Measurements from ENCODE around the gene PTPN9. TPM values are rescaled to one million over a fixed set of nuclear protein-coding genes. Genes with fewer than 3 reads are reported as not detected.
"Not testable (repeated sequence)": the region's sequence is repeated elsewhere in the genome, so short reads cannot be mapped to it uniquely, and the experiment has no call there.

The PTPN9 gene
- total and polyA plus RNA-seq, 4 donors, result 32.4 to 44.0 (median 39.3) TPM

DNA sequence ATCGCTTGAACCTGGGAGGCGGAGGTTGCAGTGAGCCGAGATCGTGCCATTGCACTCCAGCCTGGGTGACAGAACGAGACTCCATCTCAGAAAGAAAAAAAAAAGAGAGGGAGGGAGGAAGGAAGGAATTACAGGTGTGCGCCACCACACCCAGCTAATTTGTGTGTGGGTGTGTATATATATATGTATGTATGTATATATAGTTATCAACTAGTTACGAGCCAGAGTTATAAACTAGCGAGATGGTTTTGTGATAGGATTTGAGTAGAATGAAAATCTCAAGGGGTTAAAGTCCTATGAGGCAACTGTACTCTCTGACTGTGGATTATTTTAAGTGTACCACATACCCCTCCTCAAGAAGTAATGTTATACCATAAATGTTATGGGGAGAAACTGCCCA, 76.8 kb downstream of the PTPN9 start:
- Histone ChIP-seq H3K9me3 (ENCODE audit: control insufficient read depth, insufficient read depth, low read length) (no peaks in the 10 kb centered on the region), H3K36me3 (ENCODE audit: control insufficient read depth, insufficient read depth, low read length) (peaks cover 43% of the 10 kb centered on the region), H3K27ac (ENCODE audit: low read depth, low read length) (no peak overlapping the region), H3K4me3 (ENCODE audit: low read depth, low read length) (no peak overlapping the region), H3K4me1 (ENCODE audit: control insufficient read depth, insufficient read depth, low read length) (no peaks in the 10 kb centered on the region), H3K27me3 (ENCODE audit: control insufficient read depth, insufficient read depth, low read length) (no peaks in the 10 kb centered on the region)
- DNase-seq (ENCODE audit: low read depth in 4 of 6, low spot score in 6 of 6), result no peak
- WGBS (ENCODE audit: insufficient coverage), result 100% methylated on average over 4 of the region's 8 CpGs

DNA sequence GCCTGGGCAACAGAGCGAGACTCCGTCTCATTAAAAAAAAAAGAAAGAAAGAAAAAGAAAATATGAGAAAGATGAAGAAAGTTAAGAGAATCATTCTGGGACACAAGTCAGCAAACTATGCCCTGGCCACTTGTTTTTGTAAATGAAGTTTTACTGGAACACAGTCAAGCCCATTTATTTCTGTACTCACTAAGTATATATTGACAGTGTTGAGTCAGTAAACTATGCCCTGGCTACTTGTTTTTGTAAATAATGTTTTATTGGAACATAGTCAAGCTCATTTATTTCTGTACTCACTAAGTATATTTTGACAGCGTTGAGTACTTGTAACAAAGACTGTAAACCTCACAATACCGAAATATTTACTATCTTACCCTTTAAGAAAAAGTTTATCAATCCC, 85.4 kb downstream of the PTPN9 start:
- H3K4me3 ChIP-seq (ENCODE audit: low read depth, low read length), result no peak overlapping the region
- DNase-seq (ENCODE audit: low read depth in 4 of 6, low spot score in 6 of 6), result no peak
- 100% methylated on average over 2 of the region's 4 CpGs for WGBS (ENCODE audit: insufficient coverage)
- H3K4me1 ChIP-seq (ENCODE audit: control insufficient read depth, insufficient read depth, low read length), result no peaks in the 10 kb centered on the region
- H3K9me3 ChIP-seq (ENCODE audit: control insufficient read depth, insufficient read depth, low read length), result no peaks in the 10 kb centered on the region
- no peak overlapping the region for H3K27ac ChIP-seq (ENCODE audit: low read depth, low read length)
- peaks cover 40% of the 10 kb centered on the region for H3K36me3 ChIP-seq (ENCODE audit: control insufficient read depth, insufficient read depth, low read length)
- H3K27me3 ChIP-seq (ENCODE audit: control insufficient read depth, insufficient read depth, low read length), result no peaks in the 10 kb centered on the region

DNA sequence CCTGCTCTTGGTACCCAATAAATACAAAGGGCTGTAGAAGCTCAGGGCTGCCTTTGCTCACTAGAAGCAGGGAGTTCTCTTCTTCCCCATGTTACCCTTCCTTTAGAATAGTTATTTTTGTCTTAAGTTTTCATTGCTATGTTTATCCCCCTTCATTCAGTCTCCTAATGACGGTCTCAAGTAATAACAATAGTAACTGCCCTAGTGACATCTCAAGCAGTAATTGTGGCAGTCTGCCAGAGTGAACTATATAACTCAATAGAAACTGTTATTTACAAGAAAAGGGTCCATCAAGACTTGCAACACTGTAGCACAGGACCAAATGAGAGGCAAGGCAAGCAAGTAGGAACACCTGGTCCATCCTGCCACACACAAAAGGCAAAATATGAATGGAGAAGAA, 95.2 kb downstream of the PTPN9 start:
- WGBS (ENCODE audit: insufficient coverage), result no CpG with 5 or more reads among the region's 1 CpG
- Histone ChIP-seq H3K27ac (ENCODE audit: low read depth, low read length) (no peak overlapping the region), H3K36me3 (ENCODE audit: control insufficient read depth, insufficient read depth, low read length) (peaks cover 8% of the 10 kb centered on the region), H3K4me3 (ENCODE audit: low read depth, low read length) (no peak overlapping the region), H3K27me3 (ENCODE audit: control insufficient read depth, insufficient read depth, low read length) (no peaks in the 10 kb centered on the region), H3K4me1 (ENCODE audit: control insufficient read depth, insufficient read depth, low read length) (no peaks in the 10 kb centered on the region), H3K9me3 (ENCODE audit: control insufficient read depth, insufficient read depth, low read length) (no peaks in the 10 kb centered on the region)
- no peak for DNase-seq (ENCODE audit: low read depth in 4 of 6, low spot score in 6 of 6)

DNA sequence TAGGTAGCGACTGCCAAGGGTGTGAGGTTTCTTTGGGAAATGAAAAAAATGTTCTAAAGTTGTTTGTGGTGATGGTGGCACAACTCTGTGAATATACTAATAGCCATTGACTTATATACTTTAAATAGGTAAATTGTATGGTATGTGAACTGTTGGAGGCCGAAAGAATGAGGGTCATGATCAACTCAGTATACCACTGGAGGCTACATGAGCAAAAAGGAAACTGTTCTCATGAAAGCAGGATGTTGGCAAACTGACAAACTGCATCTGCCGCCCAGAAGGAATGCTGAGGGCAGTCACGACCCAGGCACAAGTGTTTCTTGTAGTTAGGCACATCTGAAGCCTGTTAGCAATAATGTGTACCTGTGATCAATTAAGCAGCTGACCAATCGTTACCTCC, 95.6 kb downstream of the PTPN9 start:
- not testable (repeated sequence) for H3K9me3 ChIP-seq (ENCODE audit: control insufficient read depth, insufficient read depth, low read length); H3K36me3 ChIP-seq (ENCODE audit: control insufficient read depth, insufficient read depth, low read length); H3K4me3 ChIP-seq (ENCODE audit: low read depth, low read length); H3K27ac ChIP-seq (ENCODE audit: low read depth, low read length); H3K27me3 ChIP-seq (ENCODE audit: control insufficient read depth, insufficient read depth, low read length); DNase-seq (ENCODE audit: low read depth in 4 of 6, low spot score in 6 of 6); H3K4me1 ChIP-seq (ENCODE audit: control insufficient read depth, insufficient read depth, low read length)
- 100% methylated on average over 1 of the region's 5 CpGs for WGBS (ENCODE audit: insufficient coverage)

DNA sequence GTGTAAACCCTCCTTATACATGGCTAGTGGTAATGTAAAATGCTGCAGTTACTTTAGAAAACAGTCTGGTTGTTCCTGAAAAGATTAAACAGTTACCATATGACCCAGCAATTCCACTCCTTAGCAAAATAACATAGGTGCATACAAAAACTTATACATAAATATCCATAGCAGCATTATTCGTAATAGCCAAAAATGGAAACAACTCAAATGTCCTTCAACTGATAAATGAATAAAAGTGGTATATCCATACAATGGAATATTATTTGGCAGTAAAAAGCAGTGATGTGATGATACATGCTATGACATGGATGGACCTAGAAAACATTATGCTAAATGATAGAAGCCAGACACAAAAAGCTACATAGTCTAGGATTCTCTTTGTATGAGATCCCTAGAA, 96.0 kb downstream of the PTPN9 start:
- H3K4me1 ChIP-seq (ENCODE audit: control insufficient read depth, insufficient read depth, low read length), result no peaks in the 10 kb centered on the region
- WGBS (ENCODE audit: insufficient coverage), result no CpG with 5 or more reads among the region's 1 CpG
- DNase-seq (ENCODE audit: low read depth in 4 of 6, low spot score in 6 of 6), result no peak
- H3K27ac ChIP-seq (ENCODE audit: low read depth, low read length), result no peak overlapping the region
- no peaks in the 10 kb centered on the region for H3K9me3 ChIP-seq (ENCODE audit: control insufficient read depth, insufficient read depth, low read length)
- no peak overlapping the region for H3K4me3 ChIP-seq (ENCODE audit: low read depth, low read length)
- H3K27me3 ChIP-seq (ENCODE audit: control insufficient read depth, insufficient read depth, low read length), result no peaks in the 10 kb centered on the region
- H3K36me3 ChIP-seq (ENCODE audit: control insufficient read depth, insufficient read depth, low read length), result peaks cover 2% of the 10 kb centered on the region

DNA sequence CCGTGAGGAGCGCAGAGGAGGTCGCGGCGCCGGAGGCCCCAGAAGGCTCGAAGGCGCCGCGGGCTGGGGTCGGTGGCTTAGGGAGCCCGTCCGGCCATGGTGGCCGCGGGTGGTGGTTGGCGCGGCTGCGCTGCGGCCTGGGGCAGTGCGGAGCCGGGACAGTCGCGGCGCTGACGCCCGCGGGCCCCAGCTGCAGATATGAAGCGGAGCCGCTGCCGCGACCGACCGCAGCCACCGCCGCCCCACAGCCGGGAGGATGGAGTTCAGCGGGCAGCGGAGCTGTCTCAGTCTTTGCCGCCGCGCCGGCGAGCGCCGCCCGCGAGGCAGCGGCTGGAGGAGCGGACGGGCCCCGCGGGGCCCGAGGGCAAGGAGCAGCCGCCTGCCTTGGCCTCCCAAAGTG, 98.7 kb downstream of the PTPN9 start:
- not testable (repeated sequence) for H3K27ac ChIP-seq (ENCODE audit: low read depth, low read length); DNase-seq (ENCODE audit: low read depth in 4 of 6, low spot score in 6 of 6); H3K4me1 ChIP-seq (ENCODE audit: control insufficient read depth, insufficient read depth, low read length); H3K4me3 ChIP-seq (ENCODE audit: low read depth, low read length); H3K27me3 ChIP-seq (ENCODE audit: control insufficient read depth, insufficient read depth, low read length); H3K9me3 ChIP-seq (ENCODE audit: control insufficient read depth, insufficient read depth, low read length); H3K36me3 ChIP-seq (ENCODE audit: control insufficient read depth, insufficient read depth, low read length)
- over 99% methylated on average over 22 of the region's 54 CpGs for WGBS (ENCODE audit: insufficient coverage)

DNA sequence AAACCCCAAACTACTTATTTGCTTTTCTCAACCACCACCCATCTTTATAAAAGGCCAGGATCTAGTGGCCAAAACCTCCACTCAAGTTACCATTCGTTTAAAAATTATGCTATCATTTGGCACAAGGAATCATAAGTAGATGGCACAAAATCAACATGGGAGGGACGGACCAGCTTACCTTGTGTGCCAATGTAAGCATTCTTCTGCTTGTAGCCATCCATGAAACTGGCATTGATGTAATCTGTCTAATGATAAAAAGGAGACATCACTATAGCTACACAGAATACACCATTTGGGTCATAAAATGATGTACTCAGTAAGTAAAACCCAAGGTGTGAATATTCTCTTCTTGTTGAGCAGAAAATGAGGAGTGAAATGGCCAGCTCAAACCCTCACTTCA, 99.4 kb downstream of the PTPN9 start:
- WGBS (ENCODE audit: insufficient coverage), result no CpG with 5 or more reads among the region's 2 CpGs
- H3K36me3 ChIP-seq (ENCODE audit: control insufficient read depth, insufficient read depth, low read length), result no peaks in the 10 kb centered on the region
- no peak overlapping the region for H3K27ac ChIP-seq (ENCODE audit: low read depth, low read length)
- no peaks in the 10 kb centered on the region for H3K9me3 ChIP-seq (ENCODE audit: control insufficient read depth, insufficient read depth, low read length)
- no peaks in the 10 kb centered on the region for H3K27me3 ChIP-seq (ENCODE audit: control insufficient read depth, insufficient read depth, low read length)
- no peaks in the 10 kb centered on the region for H3K4me1 ChIP-seq (ENCODE audit: control insufficient read depth, insufficient read depth, low read length)
- DNase-seq (ENCODE audit: low read depth in 4 of 6, low spot score in 6 of 6), result no peak
- no peak overlapping the region for H3K4me3 ChIP-seq (ENCODE audit: low read depth, low read length)

DNA sequence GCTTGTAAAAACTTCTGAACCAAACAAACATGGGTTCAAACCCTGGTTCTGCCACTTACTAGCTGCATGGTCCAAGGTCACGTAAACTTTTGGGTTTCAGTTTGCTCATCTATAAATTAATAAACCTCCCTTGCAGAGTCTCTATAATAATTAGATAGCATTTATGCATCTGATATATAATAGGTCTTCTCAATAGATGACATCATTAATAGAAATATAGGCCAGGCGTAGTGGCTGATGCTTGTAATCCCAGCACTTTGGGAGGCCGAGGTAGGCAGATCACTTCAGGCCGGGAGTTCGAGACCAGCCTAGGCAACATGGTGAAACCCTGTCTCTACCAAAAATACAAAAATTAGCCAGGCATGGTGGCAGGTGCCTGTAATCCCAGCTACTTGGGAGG, 102.0 kb downstream of the PTPN9 start:
- peaks cover 17% of the 10 kb centered on the region for H3K36me3 ChIP-seq (ENCODE audit: control insufficient read depth, insufficient read depth, low read length)
- not testable (repeated sequence) for H3K27me3 ChIP-seq (ENCODE audit: control insufficient read depth, insufficient read depth, low read length); H3K4me1 ChIP-seq (ENCODE audit: control insufficient read depth, insufficient read depth, low read length); H3K27ac ChIP-seq (ENCODE audit: low read depth, low read length); H3K9me3 ChIP-seq (ENCODE audit: control insufficient read depth, insufficient read depth, low read length); H3K4me3 ChIP-seq (ENCODE audit: low read depth, low read length); DNase-seq (ENCODE audit: low read depth in 4 of 6, low spot score in 6 of 6)
- no CpG with 5 or more reads among the region's 5 CpGs for WGBS (ENCODE audit: insufficient coverage)

DNA sequence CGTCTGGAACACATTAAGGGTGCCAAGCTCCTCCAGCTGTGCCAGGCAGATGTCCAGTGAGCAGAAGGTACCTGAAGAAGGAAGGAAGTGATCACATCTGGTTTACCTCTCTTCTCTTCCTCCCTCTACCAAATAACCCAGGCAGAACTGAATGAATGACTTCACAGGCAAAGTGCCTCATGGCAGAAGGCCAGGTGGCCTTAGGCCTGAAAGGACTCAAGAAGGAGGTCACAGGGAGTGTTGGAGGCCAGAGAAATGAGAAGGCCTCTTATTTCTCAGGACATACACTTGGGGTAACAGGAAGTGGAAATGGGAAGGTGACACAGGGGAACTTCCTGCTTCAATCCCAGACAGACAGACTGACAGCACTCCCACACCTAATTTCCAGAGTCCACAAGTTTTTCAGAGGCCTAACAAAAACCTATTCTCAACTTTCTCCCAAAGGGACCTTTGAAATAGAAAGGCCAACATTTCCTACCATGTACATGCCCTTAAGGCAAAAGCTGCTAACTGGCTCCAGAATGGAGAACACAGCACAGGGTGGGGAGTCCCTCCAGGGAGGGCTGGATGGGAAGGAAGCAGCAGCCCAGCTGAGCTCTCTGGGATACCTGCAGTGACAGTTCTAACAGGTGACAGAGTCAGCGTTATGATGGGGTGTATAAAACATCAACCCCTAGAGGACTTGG, 110.1 kb downstream of the PTPN9 start:
- H3K27me3 ChIP-seq (ENCODE audit: control insufficient read depth, insufficient read depth, low read length), result no peaks in the 10 kb centered on the region
- no peaks in the 10 kb centered on the region for H3K4me1 ChIP-seq (ENCODE audit: control insufficient read depth, insufficient read depth, low read length)
- H3K36me3 ChIP-seq (ENCODE audit: control insufficient read depth, insufficient read depth, low read length), result peaks cover 59% of the 10 kb centered on the region
- H3K9me3 ChIP-seq (ENCODE audit: control insufficient read depth, insufficient read depth, low read length), result no peaks in the 10 kb centered on the region
- WGBS (ENCODE audit: insufficient coverage), result 100% methylated on average over 2 of the region's 2 CpGs
- no peak overlapping the region for H3K27ac ChIP-seq (ENCODE audit: low read depth, low read length)
- no peak overlapping the region for H3K4me3 ChIP-seq (ENCODE audit: low read depth, low read length)
- DNase-seq (ENCODE audit: low read depth in 4 of 6, low spot score in 6 of 6), result no peak

DNA sequence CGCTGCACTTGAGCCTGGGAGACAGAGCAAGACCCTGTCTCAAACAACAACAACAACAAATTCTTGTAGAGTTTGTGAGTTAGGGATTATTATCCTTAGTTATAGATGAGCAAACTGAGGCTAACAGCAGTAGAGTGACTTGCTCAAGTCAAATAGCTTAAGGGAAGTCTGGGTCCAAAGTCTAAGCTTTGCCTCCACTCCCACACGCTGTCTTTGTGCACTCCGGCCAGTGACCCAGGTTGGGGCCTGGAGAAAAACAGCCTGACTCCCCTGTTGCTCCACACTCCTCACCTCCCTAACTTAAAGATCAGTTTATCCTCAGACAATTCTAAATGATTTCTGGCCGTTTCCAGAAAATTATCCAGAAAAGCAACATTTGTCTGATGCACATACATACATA, 118.5 kb downstream of the PTPN9 start:
- 95% methylated on average over 3 of the region's 4 CpGs for WGBS (ENCODE audit: insufficient coverage)

More for the DNA sequence above, 118.5 kb downstream of the PTPN9 start:
- Histone ChIP-seq H3K36me3 (ENCODE audit: control insufficient read depth, insufficient read depth, low read length) (no peaks in the 10 kb centered on the region), H3K4me3 (ENCODE audit: low read depth, low read length) (no peak overlapping the region), H3K27ac (ENCODE audit: low read depth, low read length) (no peak overlapping the region), H3K27me3 (ENCODE audit: control insufficient read depth, insufficient read depth, low read length) (no peaks in the 10 kb centered on the region), H3K4me1 (ENCODE audit: control insufficient read depth, insufficient read depth, low read length) (peaks cover 6% of the 10 kb centered on the region), H3K9me3 (ENCODE audit: control insufficient read depth, insufficient read depth, low read length) (no peaks in the 10 kb centered on the region)
- no peak for DNase-seq (ENCODE audit: low read depth in 4 of 6, low spot score in 6 of 6)
